Measurements from ENCODE around the gene ZFP3.
"Not testable (repeated sequence)": the region's sequence is repeated elsewhere in the genome, so short reads cannot be mapped to it uniquely, and the experiment has no call there.

The ZFP3 gene

GRCh38 chr17:5080591-5080990 is 2.3 kb downstream of the ZFP3 start:
- DNase-seq: no peak

- DNase-seq: no peak
Measured at GRCh38 chr17:5092218-5093010, 14.1 kb downstream of the ZFP3 start.

DNA sequence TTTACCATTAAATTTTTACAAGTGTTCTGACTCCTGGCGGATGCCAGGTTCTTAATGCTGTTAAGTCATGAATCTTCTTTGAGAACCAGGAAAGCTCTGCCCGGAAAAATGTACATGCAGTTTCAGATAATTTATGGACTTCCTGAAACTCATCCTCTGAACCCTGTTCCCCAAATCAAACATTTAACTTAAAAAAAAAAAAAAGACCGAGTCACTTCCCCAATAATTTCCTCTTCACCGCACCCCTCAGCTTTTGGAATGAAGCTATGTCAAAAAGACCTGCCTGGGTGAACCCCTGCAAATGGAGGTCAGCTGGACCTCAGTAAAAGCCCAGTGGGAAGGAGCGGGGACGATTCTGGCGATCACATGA is 18.4 kb downstream of the ZFP3 start:
- DNase-seq: no peak

DNA sequence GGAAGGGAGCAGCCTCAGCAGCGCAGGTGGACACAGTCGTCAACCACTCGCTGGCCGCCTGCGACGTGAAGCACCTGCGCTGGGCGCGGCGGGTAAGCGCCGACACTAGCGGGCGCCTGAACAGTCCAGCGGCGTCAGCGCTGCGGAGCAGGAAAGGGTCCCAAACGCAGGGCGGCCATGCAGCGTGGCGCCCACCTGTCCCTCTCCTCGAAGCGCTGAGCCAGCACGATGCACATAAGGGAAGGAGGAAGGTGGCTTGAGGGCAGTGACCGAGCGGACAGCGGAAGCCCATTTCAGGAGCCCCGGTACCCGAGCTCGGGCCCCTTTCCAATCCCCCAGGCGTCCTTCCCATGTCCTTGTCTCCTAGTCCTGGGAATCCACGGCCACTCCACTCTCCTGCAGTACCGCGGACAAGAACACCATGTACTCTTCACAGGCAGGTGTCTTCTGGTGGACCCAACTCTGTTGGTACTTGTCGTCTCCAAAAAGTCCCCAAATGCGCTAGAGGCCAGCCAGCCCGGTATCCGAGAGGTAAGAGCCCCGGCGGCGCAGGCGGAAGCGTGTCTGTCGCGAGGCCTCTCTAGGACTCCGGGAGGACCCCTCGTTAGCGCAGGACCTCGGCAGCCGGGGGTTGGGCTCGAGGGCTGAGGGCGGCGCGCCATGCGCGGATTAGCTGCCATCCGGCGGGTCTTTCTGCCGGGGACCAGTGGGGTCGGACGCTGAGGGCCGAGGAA is 19.0 kb downstream of the ZFP3 start:
- peak in 1 of 3 experiments; percentile 61 for DNase-seq

DNA sequence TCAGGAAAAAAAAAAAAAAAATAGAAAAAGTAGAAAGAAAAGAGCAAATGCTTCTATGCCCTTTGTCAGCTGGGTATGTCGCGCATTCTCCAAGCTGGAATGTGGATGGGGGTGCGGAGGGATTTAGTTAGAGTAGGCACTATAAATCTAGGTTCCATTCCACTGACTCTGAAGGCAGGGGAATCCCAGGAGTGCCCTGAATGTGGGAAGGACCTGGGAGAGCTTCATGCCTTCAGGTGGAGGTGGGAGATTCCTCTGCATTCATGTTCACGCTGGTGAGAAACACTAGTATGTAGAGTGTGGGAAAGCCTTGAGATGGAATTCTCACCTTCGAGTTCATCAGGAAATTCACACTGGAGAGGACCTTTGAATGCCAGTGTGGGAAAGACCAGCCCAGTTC is 21.0 kb downstream of the ZFP3 start:
- DNase-seq: no peak

DNA sequence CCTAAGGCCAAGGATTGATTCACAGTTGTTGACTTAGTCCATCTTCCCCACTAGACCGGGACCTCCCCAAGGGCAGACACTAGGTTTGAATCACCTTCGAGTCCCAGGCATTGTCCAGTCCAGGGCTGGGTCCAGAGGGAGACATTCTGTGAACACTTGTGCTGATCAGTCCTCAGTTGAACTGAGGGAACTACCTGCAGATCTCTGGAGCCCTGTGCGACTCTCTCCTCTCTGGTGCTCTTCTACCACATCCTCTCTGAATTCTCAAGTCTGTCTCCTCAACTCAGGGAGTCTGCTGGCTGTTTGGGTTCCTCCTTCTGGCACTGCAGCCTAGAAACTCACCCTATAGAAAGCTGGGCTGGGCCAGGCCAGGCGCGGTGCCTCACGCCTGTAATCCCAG is 22.6 kb downstream of the ZFP3 start:
- no peak for DNase-seq

DNA sequence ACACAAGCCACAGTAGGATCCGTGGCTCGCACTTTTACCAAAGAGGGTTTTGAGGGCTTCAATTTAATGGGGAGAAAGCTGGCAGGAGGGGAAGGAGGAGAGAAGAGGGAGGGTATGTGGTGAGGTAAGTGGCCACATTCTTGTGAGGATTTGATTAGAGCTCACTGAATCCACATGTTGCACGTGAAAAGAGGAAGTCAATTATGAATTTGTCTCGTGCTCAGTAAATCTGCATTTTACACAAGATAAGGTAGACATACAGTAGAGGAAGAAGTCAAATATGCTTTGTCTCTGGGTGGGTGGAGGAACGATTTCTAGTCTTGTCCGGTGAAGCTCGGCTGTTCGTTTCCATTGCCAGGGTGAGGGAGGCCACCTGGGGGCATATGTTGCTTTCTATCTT is 32.5 kb downstream of the ZFP3 start:
- no peak for DNase-seq

DNA sequence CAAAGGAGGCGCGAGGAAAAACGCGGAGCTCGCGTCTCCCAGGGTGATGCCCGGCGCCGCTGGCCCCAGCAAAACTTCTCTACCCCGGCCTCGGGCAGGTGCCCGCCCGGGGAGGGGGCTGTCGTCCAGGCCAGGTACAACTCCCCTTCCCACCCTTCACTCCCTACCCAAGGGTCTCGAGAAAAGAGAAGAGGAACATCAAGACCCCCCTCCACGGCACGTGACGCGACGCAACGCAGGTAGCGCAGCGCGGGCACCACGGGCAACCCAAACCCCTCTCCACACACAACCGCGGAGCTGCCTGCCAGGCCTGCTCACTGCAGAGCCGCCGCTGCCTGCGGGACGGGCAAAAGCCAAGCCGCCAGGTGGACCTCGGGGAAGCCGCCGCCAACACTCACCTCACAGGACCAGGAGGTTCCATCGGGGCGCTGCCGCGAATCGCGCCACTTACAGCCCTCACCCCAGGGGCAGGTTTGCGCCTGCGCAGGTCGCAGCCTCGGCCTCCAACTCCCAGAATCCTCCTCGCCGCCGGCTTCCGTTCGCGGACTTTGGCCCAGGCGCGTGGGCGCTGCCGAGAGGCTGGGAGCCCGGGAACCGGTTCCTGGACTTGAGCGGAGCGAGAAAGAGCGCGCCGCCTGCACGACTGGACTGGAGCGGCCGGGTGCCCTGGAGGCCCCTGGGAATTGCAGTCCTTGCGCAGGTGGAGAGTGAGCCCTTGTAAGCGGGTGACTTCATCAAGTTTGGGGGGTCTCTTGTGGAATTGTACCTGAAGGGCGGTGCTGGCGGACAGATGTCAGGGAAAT is 33.3 kb downstream of the ZFP3 start, which contains the start of gene ZNF232:
Gene ZNF232 (minus strand): TSS at position 477 of the 803 bp plus-strand sequence. CDS start 56 bp downstream, at position 421.
- peak; percentile 90 to 96 (median 92) for DNase-seq

DNA sequence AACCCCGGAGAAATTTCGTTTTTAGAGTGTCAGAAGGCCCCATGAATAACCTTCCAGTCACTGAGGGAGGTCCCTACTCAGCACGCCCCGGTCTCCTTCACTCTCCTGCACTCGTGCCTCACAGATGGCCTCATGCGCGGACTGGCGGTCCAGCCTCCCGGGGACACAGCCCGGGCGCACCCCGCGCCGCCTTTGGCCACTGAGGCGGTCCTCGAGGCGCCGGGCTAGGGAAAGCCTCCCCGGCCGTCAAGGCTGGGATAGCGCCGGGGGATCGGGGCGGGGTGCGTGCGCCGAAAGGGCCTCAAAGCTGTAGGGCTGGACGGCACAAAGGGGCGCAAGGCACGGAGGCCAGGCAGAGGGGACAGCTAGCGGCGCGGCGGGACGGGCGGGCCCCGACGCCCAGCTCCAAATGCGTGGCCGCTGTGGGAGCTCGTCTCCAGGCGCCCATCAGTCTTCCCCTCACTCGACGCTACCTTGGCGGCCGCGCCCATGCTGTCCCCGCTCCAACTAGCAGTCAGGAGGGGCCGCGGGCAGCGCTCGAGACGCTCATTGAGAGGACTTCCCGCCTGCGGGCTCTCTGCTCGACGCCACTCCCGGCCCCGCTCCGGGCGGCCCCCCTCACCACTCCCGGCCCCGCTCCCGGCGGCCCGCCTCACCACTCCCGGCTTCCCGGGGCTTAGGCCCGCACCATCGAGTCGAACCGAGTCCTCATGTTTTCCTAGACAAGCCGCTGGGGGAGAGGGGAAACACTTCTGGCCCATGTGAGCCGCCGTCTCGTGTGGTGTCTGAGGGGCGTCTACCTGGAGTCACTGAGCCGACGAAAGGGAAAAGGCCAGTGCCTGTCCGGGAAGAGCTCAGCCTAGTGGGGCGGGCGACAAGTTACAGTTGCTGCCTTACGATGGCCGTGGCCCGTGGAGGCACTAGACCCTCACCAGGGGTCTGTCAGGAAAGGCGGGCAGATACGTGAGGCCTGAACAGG is 37.7 kb downstream of the ZFP3 start, which contains the start of gene USP6:
Gene USP6 (plus strand): TSS at position 360 of the 979 bp plus-strand sequence. CDS start 14,336 bp downstream, outside the sequence.
- no peak for DNase-seq

- DNase-seq: no peak
Measured at GRCh38 chr17:5118219-5118618, 40.0 kb downstream of the ZFP3 start.

GRCh38 chr17:5120036-5120435 is 41.8 kb downstream of the ZFP3 start:
- no peak for DNase-seq

GRCh38 chr17:5120436-5121185 is 42.3 kb downstream of the ZFP3 start:
- not testable (repeated sequence) for DNase-seq

- DNase-seq: no peak
Measured at GRCh38 chr17:5121186-5121841, 43.0 kb downstream of the ZFP3 start.

DNA sequence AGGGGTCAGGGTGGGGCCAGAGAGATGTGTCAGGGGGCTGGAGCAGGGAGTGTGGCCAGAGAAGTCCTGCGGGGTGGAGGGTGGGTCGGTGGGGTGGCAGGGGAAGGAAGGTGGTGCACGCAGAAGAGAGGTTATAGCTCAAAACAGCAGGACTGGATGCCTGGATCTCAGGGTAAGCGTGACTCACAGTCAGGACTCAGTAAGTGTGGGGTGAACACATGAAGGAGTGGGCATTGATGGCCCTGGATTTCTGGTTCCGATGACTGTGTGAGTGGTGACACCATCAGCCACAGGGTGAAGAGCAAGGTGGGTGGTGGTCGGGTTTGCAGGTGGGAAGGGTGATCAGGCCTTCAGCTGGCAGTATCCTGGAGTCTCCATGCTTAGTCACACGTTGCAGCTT is 43.8 kb downstream of the ZFP3 start:
- not testable (repeated sequence) for DNase-seq

GRCh38 chr17:5122586-5123342 is 44.5 kb downstream of the ZFP3 start:
- peak in 2 of 3 experiments; percentile 59 to 67 for DNase-seq

- no peak for DNase-seq
Measured at GRCh38 chr17:5123343-5124124, 45.3 kb downstream of the ZFP3 start.

- not testable (repeated sequence) for DNase-seq
Measured at GRCh38 chr17:5124125-5124760, 46.0 kb downstream of the ZFP3 start.

- peak in 1 of 3 experiments; percentile 3 for DNase-seq
Measured at GRCh38 chr17:5124896-5125295, 46.6 kb downstream of the ZFP3 start.
